BE2C (cell line): ENCODE results near the gene SLC22A2.

Source experiments
- DNase-seq: peaks from one replicate; pipeline ENCODE4 v3.0.0-alpha.2; 2020
- H3K27me3 ChIP-seq: fragments of 250-450 bp; sonication (Bioruptor Pico); 2 replicates; pipeline ENCODE4 v1.5.1; 2020; ENCODE audit warnings: mild to moderate bottlenecking
- H3K36me3 ChIP-seq: fragments of 250-450 bp; sonication (Bioruptor Pico); 2 replicates; pipeline ENCODE4 v1.5.1; 2020; ENCODE audit warnings: mild to moderate bottlenecking
- H3K4me1 ChIP-seq: fragments of 250-450 bp; sonication (Bioruptor Pico); 2 replicates; pipeline ENCODE4 v1.5.1; 2020
- H3K4me3 ChIP-seq: 2 replicates; pipeline ENCODE4 v1.5.1; 2011; ENCODE audit warnings: low read depth, low read length
- H3K9me3 ChIP-seq: fragments of 250-450 bp; sonication (Bioruptor Pico); 2 replicates; pipeline ENCODE4 v1.5.1; 2020
- CTCF ChIP-seq: IDR thresholded peaks from 2 replicates; pipeline ENCODE4 v1.5.1; 2012; ENCODE audit warnings: mild to moderate bottlenecking, low read depth, low read length

Gene SLC22A2

GRCh38 chr6:160277144-160277543, 18.5 kb upstream of the SLC22A2 start:
- no peaks in the 10 kb centered on the region for H3K4me1 ChIP-seq
- H3K4me3 ChIP-seq: no peak overlapping the region
- H3K27me3 ChIP-seq: no peaks in the 10 kb centered on the region
- TF ChIP-seq CTCF: no peak
- H3K9me3 ChIP-seq: no peaks in the 10 kb centered on the region
- no peaks in the 10 kb centered on the region for H3K36me3 ChIP-seq
- DNase-seq: no peak

- no peaks in the 10 kb centered on the region for H3K27me3 ChIP-seq
- no peaks in the 10 kb centered on the region for H3K4me1 ChIP-seq
- no peak for TF ChIP-seq CTCF
- H3K36me3 ChIP-seq: no peaks in the 10 kb centered on the region
- DNase-seq: no peak
- no peaks in the 10 kb centered on the region for H3K9me3 ChIP-seq
- no peak overlapping the region for H3K4me3 ChIP-seq
Measured at GRCh38 chr6:160276126-160276525, 17.5 kb upstream of the SLC22A2 start.

- Histone ChIP-seq H3K4me3 (no peak overlapping the region), H3K4me1 (no peaks in the 10 kb centered on the region), H3K27me3 (no peaks in the 10 kb centered on the region), H3K36me3 (no peaks in the 10 kb centered on the region), H3K9me3 (no peaks in the 10 kb centered on the region)
- TF ChIP-seq CTCF: no peak
- no peak for DNase-seq
Measured at GRCh38 chr6:160275511-160276003, 16.9 kb upstream of the SLC22A2 start.

GRCh38 chr6:160274871-160275510, 16.4 kb upstream of the SLC22A2 start:
- no peak for TF ChIP-seq CTCF
- H3K4me3 ChIP-seq: no peak overlapping the region
- H3K36me3 ChIP-seq: no peaks in the 10 kb centered on the region
- no peak for DNase-seq
- H3K27me3 ChIP-seq: no peaks in the 10 kb centered on the region
- H3K4me1 ChIP-seq: no peaks in the 10 kb centered on the region
- H3K9me3 ChIP-seq: no peaks in the 10 kb centered on the region

GRCh38 chr6:160273750-160274149, 15.1 kb upstream of the SLC22A2 start:
- Histone ChIP-seq H3K9me3 (no peaks in the 10 kb centered on the region), H3K4me1 (no peaks in the 10 kb centered on the region), H3K36me3 (no peaks in the 10 kb centered on the region), H3K27me3 (no peaks in the 10 kb centered on the region), H3K4me3 (no peak overlapping the region)
- TF ChIP-seq CTCF: no peak
- DNase-seq: no peak

GRCh38 chr6:160273196-160273595, 14.6 kb upstream of the SLC22A2 start:
- no peak for DNase-seq
- no peak for TF ChIP-seq CTCF
- Histone ChIP-seq H3K27me3 (no peaks in the 10 kb centered on the region), H3K9me3 (no peaks in the 10 kb centered on the region), H3K4me3 (no peak overlapping the region), H3K4me1 (no peaks in the 10 kb centered on the region), H3K36me3 (no peaks in the 10 kb centered on the region)
